GM19035 (cell line): ENCODE results near the gene CFAP70.
"Not testable (repeated sequence)": the region's sequence is repeated elsewhere in the genome, so short reads cannot be mapped to it uniquely, and the experiment has no call there.

Source experiments
- ATAC-seq: cut with Tn5 transposase; IDR thresholded peaks from one replicate; pipeline ENCODE4 v1.9.1; 2021; ENCODE audit not compliant: unreplicated experiment

Gene CFAP70

DNA sequence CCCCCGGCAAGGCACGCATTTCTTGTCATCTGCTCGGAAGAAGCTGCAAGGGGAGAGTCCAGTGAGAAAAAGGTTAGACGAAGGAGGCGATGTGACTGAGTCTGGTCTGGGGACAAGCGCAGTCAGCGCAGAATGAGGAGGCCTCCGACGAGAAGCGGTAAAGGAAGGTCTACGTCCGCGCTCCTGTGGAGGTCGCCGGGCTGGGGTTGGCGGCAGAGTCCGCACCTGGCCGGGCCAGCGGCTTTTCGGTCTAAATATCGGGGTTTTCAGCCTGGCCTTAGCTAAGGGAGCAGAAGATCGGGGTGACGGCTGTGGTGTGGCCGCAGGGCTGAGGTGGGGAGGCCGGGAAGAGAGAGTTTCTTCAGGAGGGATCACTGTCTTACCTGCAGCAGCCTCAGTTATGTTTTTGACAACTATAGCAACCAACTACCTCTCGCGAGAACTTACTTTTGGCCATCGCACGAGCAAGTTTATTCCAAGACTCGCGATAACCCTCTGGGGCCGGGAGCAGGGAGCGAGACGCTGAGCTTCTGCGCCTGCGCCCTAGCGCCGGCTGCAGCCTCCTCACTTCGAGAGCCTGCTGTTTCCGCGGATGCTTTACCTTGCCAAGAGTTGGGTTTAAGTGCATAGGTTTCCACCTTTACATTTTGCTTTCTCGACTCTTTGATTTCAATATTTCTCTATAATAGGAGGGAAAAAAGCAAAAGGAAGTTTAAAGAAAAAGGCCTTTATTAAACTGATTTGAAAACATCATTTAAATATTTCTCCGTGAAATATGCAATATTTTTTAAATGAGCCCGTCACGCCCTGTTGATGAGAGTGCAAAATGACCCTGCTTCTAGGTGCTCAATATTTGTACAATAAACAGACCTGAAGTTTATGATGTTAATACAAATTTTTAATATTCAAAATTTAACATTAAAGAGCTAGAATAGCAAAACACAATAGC is at the start of gene CFAP70:
TSS of gene CFAP70 (minus strand) at position 534 of the 949 bp plus-strand sequence. CDS start 4,068 bp downstream, outside the sequence.
- ATAC-seq = peak; percentile 93

DNA sequence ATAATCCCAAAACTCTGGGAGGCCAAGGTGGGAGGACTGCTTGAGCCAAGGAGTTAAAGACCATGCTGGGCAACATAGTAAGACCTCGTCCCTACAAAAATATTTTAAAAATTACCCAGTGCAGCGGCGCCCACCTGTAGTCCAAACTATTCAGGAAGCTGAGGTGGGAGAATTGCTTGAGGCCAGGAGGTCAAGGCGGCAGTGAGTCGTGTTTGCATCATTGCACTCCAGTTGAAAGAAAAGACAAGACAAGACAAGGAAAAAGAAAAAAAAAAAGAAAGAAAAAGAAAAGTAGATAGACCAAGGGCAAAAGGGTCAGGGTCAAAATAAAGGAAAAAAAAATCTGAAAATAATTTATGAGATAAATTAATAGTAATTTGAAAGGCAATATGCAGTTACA is 49.4 kb upstream of the CFAP70 start:
- ATAC-seq = no peak

DNA sequence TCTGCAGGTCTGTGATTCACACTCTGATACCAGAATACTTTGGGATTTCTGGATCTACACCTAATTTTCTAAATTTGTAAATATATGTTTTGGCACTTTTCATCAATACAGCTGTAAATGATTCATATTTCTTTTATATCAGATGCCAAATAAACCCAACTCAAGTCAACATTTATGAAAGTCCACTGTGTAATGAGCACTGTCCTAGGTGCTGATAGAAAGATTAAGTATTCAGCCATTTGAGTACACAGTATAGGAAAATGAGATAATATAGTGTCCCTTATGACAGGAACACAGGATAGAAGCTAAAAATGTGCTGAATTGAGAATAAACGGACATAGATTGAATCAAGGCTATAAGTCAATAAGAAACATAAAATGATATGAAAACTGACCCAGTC is 48.8 kb upstream of the CFAP70 start:
- no peak for ATAC-seq

DNA sequence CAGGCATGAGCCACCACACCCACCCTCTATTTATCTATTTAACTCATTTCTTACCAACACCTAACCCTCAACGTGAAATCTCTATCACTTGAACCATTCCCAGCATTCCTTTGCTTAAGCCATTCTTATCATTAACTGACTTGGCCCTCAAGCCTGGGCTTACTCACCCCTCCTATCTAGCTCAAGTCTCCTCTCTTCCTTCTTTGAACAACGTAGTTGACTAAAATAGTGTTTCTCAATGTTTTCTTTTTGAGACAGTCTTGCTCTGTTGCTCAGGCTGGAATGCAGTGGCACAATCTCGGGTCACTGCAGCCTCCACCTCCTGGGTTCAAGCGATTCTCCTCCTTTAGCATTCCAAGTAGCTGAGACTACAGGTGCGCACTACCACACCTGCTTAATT is 48.2 kb upstream of the CFAP70 start:
- no peak for ATAC-seq

DNA sequence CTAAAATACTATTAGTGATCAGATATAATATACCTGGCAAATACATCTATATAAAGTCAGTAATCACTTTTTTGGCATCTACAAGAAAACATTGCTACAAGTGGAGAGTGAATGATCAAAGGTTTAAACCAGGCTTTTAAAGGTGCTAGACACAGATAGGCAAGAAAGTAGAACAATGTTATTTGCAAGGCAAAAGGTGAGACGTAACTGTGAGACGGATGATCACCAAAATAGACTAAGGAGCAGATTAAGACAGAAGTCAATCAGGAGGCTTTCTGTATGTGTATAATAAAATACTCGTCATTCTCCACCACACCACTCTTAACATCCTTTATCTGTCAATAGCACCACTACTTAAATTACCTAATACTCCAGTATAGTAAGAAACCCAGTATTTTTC is 46.9 kb upstream of the CFAP70 start:
- ATAC-seq = no peak

DNA sequence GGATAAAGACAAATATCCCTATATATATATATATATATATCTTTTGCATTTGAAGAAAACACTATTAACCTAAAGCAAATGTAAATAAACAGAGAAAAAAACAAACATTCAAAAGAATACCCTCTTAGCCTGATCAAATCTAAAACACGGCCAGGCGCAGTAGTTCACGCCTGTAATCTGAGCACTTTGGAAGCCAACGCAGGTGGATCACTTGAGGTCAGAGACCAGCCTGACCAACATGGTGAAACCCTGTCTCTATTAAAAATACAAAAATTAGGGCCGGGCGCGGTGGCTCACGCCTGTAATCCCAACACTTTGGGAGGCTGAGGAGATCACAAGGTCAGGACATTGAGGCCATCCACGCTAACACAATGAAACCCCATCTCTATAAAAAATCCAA is 46.0 kb upstream of the CFAP70 start:
- ATAC-seq = no peak

DNA sequence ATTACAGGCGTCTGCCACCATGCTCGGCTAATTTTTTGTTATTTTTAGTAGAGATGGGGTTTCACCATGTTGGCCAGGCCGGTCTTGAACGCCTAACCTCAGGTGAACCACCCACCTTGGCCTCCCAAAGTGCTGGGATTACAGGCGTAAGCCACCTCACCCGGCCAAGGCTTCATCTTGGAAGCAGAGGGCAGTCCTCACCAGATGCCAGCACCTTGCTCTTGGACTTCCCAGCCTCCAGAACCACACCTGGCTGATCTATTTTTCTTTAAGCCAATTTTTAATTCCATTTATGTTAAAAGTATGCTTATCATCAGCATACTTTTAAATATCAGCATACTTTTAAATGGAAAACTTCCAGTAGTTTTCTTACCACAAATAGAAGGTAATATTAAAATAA is 43.0 kb upstream of the CFAP70 start:
- ATAC-seq = no peak

DNA sequence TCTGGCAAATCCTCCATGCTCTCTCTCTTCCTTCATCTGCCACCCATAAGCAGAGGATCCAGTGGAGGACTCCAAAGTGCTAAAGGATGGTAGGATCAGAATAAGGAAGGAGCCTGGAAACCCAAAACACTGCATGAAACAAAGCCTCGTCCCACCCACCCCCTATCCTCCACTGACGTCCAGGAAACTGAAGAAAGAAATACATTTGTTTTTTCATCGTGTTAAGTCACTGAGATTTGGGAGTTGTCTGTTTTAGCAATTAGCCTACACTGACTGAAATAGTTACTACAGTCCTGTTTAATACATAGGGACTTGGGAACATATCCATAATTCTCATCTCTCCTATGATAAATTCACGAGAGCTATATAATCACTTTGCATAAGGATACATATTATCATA is 40.4 kb upstream of the CFAP70 start:
- no peak for ATAC-seq

DNA sequence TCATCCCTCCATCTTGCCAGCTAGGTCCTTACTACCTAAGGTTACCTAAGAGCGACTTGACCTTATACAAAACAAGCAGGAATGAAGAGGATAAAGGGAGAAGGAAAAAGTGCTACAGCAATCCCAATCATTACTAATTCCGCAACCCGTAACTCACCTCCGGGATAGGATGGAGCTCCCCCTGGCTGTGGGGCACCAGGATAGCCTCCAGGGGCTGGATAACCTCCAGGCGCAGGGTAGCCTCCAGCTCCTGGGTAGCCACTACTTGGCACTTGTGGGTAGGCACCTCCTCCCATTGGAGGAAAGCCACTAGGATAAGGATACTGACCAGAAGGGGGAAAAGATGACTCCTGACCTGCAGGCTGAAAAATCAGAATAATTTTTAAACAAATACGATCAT is 39.4 kb upstream of the CFAP70 start:
- no peak for ATAC-seq

DNA sequence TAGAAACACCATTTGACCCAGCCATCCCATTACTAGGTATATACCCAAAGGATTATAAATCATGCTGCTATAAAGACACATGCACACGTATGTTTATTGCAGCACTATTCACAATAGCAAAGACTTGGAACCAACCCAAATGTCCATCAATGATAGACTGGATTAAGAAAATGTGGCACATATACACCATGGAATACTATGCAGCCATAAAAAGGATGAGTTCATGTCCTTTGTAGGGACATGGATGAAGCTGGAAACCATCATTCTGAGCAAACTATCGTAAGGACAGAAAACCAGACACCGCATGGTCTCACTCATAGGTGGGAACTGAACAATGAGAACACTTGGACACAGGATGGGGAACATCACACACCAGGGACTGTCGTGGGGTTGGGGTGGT is 35.7 kb upstream of the CFAP70 start:
- ATAC-seq = not testable (repeated sequence)

DNA sequence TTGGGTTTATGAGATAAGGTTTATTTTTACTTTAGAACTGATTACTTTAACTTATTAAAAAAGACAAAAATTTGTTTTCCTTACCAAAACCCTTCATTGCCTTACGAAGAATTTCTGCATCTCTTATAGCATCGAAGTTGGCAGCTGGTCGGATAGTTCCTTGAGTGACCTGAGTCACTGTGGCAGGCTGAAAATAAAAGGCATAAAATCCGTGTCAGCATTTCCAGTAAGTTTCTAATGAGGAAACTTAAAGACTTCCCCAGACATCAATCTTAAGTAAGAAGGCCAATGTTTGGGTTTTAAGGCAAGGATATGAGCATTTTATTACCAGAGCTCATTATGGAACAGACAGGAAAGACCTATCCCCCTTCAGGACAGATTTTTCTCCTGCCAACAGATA is 29.6 kb upstream of the CFAP70 start:
- no peak for ATAC-seq

DNA sequence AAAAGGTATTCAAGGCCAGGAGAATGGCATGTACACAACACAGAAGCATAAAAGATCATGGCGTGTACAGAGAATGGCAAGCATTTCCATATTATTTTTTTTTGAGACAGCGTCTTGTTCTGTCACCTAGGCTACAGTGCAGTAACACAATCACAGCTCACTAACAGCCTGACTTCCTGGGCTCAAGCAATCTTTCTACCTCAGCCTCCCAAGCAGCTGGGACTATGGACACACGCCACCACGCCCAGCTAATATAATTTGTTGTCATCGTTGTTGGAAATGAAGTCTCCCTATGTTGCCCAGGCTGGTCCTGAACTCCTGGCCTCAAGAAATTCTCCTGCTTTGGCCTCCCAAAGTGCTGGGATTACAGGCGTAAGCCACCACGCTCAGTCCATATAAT is 27.9 kb upstream of the CFAP70 start:
- no peak for ATAC-seq

DNA sequence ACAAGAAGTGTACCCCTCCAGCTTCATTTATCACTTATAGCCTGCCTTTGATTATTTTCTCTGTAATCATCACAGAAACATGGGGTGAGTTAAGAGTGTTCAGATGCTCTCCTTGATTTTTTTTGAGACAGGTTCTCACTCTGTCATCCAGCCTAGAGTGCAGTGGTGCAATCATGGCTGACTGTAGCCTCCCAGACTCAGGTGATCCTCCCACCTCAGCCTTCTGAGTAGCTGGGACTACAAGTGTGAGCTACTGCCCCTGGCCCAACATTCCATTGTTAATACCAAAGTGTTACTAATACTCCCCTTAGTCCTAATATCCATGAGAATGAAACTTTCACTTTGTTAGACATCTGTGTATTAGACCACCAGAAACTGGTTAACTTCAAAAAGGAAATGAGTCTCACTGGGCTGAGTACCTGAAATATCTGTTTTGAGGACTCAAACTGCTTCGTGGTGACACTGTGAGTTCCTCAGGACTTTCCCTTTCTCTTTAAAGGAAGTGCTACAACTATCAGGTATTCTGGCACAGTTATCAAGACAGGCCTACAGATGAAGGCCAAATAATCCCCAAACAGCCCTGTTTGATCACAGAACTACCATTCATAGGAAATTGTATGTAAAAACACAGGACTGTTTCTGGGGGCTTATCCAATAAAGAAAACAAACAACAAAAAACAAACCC is 20.5 kb upstream of the CFAP70 start:
- ATAC-seq = no peak

DNA sequence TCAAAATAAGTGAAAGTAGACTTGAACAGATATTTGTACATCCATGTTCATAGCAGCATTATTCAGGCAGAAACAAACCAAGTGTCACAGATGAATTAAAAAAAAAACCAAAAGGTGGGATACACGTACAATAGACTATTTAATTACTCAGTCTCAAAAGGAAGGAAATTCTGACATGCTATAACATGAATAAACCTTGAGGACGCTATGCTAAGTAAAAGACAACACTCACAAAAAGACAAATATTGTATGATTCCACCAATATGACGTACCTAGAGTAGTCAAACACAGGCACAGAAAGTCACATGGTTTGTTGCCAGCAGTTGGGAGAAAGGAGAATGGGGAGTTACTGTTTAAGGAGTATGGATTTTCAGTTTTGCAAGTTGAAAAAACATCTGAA is 18.0 kb upstream of the CFAP70 start:
- no peak for ATAC-seq

DNA sequence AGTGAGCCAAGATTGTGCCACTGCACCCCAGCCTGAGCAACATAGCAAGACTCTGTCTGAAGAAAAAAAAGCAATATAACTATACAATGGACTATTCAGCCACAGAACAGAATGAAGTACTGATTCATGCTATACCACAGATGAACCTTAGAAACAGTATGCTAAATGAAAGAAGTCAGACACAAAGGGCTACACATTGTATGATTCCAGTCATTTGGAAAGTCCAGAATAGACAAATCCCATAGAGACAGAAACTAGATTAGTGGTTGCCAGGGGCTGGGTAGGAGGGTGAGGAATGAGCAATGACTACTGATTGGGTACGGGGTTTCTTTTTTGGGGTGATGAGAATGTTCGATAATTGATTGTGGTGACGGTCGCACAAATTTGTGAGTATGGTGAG is 9.6 kb upstream of the CFAP70 start:
- no peak for ATAC-seq

DNA sequence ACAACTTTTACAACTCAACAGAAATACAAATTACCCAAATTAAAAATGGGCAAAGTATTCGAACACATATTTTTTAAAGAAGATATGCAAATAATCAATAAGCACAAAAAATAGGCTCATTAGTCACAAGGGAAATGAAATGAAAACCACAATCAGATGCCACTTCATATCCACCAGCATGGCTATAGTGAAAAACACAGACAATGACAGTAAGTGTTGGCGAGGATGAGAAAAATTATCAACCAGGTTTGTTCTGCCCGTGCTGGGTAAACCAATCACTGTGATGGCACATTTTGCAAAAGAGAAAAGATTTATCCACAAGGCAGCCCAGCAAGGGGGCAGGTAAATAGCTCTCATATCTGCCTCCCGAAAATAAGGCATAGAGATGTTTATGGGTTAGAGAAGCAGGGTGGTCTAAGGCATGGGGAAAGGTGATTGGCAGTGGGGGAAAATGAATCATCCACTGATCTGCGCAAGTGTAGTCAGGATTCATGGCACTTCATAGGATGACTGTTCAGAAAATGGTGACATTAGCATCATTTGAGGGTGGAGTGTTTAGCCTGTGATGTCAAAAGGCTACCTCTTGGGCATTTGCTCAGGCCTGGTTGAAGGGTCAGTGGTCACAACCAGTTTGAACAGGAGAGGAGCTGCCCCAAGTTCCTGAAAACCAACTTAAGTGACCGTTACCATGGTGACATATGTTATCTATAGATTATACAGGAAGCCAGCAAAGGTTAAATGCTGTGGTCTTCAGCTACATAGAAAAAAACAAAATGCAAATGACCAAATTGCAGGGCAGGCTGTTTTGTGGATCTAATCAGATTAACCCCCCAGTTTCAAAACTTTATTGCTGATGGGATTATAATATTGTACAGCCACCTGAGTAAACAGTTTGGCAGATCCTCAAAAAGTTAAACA is 8.0 kb upstream of the CFAP70 start:
- ATAC-seq = peak; percentile 72

DNA sequence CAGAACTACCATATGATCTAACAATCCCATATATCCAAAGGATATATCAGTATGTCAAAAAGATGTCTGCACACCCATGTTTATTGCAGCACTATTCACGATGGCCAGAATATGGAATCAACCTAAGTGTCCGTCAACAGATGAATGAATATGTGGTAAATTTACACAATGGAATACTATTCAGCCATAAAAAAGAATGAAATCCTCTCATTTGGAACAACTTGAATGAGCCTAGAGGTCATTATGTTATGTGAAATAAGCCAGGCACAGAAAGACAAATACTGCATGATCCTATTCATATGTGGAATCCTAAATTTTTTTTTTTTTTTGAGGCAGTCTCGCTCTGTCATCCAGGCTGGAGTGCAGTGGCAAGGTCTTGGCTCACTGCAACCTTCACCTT is 6.3 kb upstream of the CFAP70 start:
- ATAC-seq = no peak

DNA sequence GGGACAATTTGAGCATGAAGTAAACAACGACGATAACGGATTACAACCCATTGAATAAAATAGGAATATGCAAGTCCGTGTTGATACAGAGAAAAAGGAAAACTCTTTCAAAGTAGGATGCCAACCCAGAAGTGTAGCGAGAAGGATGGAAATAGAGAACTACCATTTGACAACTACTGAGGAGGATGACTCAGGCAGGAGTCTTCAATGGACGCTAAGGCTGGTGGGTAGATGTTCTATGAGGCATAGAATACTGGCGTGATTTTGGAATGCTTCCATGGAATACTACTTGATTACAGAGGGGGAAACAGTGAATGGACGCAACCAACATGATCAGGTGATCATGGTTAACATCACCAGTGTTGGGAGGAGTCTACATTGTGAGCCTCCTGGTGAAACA is 828 bp upstream of the CFAP70 start:
- no peak for ATAC-seq

DNA sequence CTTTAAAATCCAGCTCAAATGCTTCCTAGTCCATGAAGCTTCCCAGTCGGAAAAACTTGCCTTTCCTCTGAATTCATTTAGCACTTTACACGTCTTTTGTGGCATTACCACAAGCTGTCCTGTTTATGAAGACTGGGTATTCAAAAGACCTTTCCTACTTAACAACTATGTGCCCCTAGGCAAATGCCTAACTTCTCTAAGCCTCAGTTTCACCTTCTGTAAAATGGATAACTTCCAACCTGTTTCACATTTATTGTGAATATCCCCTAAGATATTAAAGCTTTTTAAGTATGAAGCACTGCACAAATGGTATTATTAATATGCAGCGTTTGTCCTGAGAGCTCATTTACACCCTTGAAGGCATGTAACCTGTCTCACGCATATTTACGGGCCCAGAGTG is 843 bp downstream of the CFAP70 start:
- no peak for ATAC-seq

DNA sequence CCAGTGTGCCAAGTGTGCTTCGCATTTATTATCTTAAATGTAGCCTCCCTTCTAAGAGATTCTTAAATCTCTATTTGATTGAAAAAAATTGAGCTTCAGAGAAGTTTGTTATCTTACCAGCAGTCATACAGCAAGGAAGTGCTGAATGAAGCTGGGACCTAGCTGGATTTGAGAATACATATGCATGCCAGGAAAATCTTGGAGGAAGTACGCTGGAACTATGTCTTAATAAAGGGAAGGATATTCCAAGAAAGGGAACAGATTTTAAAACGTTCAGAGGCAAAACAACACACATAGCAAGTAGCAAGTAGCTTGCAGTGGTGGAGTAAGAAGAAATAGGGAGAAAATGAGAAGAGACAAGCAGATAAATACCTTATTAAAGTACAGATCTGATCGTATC is 1.5 kb downstream of the CFAP70 start:
- no peak for ATAC-seq

DNA sequence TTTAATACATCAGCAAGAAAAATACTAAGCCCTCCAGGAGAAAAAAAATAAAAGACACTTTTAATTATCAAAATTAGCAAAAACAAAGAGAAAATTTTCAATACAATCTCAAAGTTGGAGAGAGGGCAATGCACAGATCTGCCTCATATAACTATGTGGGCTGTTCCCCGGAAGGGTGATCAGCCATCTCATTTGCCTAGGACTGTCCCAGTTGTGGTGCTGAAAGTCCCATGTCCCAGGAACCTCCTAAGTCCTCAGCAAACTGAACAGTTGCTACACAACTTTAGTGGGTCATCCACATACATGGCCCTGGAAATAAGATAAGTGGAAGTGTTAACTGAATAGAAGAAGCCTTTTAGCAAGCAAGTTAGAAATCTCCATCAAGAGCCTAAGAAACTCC is 14.4 kb downstream of the CFAP70 start:
- no peak for ATAC-seq
